ENCODE results near the gene KNDC1. TPM values are rescaled to one million over a fixed set of nuclear protein-coding genes. Genes with fewer than 3 reads are reported as not detected.

KNDC1 gene
- total RNA-seq, 1 donor from 2014 or later = 0.06 TPM

- H3K4me3 ChIP-seq (ENCODE audit: low read depth, low read length) = no peak overlapping the region
- TF ChIP-seq CTCF (conservative IDR thresholded peaks at IDR 0.05; ENCODE audit: low read depth, low read length) = no peak
Measured at GRCh38 chr10:133122171-133122935, 37.7 kb upstream of the KNDC1 start.

DNA sequence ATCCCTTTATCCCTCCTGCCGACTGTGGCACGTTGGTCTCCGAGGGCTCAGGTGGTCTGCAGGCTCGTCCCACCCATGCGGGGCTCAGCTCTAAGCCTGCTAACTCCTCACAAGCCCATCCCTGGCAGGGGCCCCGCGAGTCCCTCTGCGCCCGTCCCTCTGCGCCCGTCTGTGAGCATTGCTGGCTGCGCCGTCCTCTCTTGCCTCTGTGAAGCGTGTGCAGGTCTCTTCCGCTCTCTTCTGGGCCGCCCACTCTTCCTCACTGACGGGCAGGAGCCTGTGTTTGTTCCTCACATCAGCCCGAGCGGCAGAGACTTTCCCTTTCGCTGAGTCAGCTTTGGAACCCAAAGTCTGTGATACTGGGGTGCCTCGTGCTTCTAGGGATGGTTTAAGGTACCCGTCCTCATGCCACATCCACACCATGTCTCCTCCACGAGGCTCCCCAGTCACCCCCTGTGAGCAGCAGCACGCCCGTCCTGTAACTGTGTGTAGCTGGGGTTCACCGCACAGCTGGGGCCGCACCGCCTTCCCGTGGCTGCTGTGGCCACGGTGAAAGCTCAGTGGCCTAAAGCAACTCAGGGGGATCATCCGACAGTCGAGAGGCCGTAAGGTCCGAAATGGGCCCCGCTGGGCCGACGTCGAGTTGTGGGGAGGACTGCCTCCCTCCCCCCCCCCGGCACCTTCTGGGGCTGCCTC, 36.8 kb upstream of the KNDC1 start:
- H3K4me3 ChIP-seq (ENCODE audit: low read depth, low read length) = no peak overlapping the region
- TF ChIP-seq CTCF (conservative IDR thresholded peaks at IDR 0.05; ENCODE audit: low read depth, low read length) = no peak
- DNase-seq (ENCODE audit: low read depth) = no peak

More at GRCh38 chr10:133122171-133122935, 37.7 kb upstream of the KNDC1 start:
- DNase-seq (ENCODE audit: low read depth) = no peak

DNA sequence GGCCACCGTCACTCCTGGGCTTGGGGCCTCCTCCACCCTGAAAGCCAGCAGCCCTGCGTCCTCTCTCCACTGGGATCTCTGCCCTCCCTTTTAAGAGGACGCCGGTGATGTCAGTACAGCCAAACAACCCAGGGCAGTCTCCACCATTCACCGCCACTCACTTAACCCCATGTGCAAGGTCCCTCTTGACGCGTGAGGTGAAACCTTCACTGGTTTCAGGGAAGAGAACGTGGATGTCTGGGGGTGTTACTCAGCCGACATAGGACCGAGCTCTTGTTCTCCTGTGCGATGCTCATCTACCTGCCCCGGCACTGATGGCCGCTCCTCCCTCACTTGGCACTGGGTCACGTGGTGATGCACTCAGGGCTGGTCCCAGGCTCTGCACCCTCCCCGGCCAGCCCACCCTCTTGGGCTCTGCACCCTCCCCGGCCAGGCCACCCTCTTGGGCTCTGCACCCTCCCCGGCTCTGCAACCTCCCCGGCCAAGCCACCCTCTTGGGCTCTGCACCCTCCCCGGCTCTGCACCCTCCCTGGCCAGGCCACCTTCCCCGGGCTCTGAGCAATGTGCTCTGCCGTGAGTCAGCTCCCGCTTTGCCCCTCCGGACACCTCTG, 36.2 kb upstream of the KNDC1 start:
- DNase-seq (ENCODE audit: low read depth) = no peak
- no peak overlapping the region for H3K4me3 ChIP-seq (ENCODE audit: low read depth, low read length)
- TF ChIP-seq CTCF (conservative IDR thresholded peaks at IDR 0.05; ENCODE audit: low read depth, low read length) = no peak

- TF ChIP-seq CTCF (conservative IDR thresholded peaks at IDR 0.05; ENCODE audit: low read depth, low read length) = peak; percentile 50
- H3K4me3 ChIP-seq (ENCODE audit: low read depth, low read length) = no peak overlapping the region
- no peak for DNase-seq (ENCODE audit: low read depth)
Measured at GRCh38 chr10:133124357-133125211, 35.4 kb upstream of the KNDC1 start.

DNA sequence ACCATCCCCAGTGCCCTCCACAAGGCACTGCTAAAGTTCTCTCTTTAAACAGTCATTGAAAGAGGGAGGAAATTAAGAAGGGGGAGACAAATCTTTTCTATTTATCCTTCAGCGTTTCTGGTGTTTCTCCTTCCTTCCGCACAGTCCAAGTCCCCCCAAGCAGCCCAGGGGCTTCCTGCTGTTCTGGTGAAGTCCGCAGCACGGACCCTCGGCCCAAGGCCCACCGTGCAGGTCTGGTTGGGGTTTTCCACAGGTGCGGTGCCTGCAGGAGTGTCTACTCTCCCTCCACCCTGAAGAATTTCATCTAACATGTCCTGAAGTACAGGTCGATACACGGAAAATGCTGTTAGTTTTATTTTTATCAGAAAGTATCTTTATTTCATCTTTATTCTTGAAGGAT, 34.1 kb upstream of the KNDC1 start:
- no peak overlapping the region for H3K4me3 ChIP-seq (ENCODE audit: low read depth, low read length)
- no peak for DNase-seq (ENCODE audit: low read depth)
- no peak for TF ChIP-seq CTCF (conservative IDR thresholded peaks at IDR 0.05; ENCODE audit: low read depth, low read length)

DNA sequence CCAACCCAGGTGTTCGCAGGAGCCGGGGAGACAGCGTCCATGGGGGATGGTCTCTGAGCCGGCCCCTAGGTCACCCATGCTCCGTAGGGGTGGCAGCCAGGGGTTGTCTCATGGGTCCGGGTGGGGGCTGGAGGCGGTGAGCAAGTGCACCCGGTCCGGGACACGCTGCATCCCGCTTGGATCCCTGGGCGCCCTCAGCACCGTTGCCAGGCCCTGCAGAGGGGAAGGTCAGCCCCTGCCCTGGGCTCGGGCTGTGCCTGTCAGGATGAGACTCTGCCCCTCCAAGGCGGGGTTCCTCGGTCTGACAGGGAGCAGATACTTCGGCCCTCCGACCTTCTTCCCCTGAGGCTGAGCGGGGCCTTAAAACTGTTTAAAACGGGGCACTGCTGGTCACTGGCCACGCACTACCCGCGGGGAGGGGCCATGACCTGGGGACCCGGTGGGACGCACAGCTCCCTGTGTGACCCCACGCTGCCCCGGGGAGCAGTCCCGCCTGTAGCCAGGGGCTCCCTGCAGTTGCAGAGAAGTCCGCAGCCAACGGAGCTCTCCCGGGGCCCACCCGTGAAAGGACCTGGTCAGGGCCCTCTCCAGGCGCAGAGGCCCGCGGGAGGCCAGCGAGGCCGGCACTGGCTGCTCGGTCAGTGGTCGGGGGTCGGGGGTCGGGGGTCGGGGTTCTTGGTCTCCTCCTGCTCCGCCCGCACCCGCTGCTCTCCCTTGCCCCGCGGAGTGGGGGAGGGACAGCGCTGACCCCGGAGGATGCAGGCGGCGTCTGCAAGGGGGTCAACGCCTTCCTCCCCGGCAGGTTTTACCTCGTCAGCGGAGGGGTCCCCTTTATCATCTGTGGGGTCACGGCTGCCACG, 33.4 kb upstream of the KNDC1 start:
- no peak overlapping the region for H3K4me3 ChIP-seq (ENCODE audit: low read depth, low read length)
- DNase-seq (ENCODE audit: low read depth) = no peak
- TF ChIP-seq CTCF (conservative IDR thresholded peaks at IDR 0.05; ENCODE audit: low read depth, low read length) = no peak

All from epithelial cell of proximal tubule (primary cell).